H1 (cell line): ENCODE measurements around the gene PCDHGB7. TPM values are rescaled to one million over a fixed set of nuclear protein-coding genes. Genes with fewer than 3 reads are reported as not detected.

Experiments
- CTCF ChIA-PET: fragments of 300-600 bp; sonication (Branson Sonifier 250); formaldehyde crosslinking; loops from one replicate; lab custom pipeline; 2021; ENCODE audit not compliant: partially characterized antibody; lab: Charles Lee
- POLR2A ChIA-PET: fragments of 300-600 bp; sonication (Branson Sonifier 250); formaldehyde crosslinking; loops from one replicate; lab custom pipeline; 2021; ENCODE audit warnings: inconsistent platforms; ENCODE audit not compliant: partially characterized antibody; lab: Charles Lee
- DNase-seq, 2 experiments: peaks; one replicate each; pipeline versions ENCODE4 v3.0.0 to v3.0.0-alpha.2; 2010 to 2022; ENCODE audit warnings: low spot score in 2 of 2, low read depth in 1 of 2, mixed read lengths in 1 of 2
- FAIRE-seq: peaks from 2 replicates; lab custom pipeline; 2011; peaks lifted over from hg19 to GRCh38; lab: Jason Lieb, UNC
- H2AFZ ChIP-seq: 2 replicates; pipeline ENCODE4 v1.8.1; 2012; ENCODE audit warnings: low read length, inconsistent platforms
- H2AK5ac ChIP-seq: 2 replicates; pipeline ENCODE4 v1.6.1; 2013; ENCODE audit warnings: low read depth, low read length
- H2BK120ac ChIP-seq: replicated peaks from 2 replicates; pipeline ENCODE3; 2013; ENCODE audit warnings: low read depth, low read length, inconsistent platforms
- H2BK12ac ChIP-seq: 2 replicates; pipeline ENCODE4 v1.6.1; 2013; ENCODE audit warnings: low read depth, low read length
- H2BK15ac ChIP-seq: 2 replicates; pipeline ENCODE4 v1.6.1; 2013; ENCODE audit warnings: low read length
- H2BK20ac ChIP-seq: 2 replicates; pipeline ENCODE4 v1.6.1; 2013; ENCODE audit warnings: low read length
- H2BK5ac ChIP-seq: 2 replicates; pipeline ENCODE4 v1.6.1; 2013; ENCODE audit warnings: low read depth, low read length
- H3K14ac ChIP-seq: 2 replicates; pipeline ENCODE4 v1.6.1; 2013; ENCODE audit warnings: inconsistent platforms; ENCODE audit not compliant: insufficient read length
- H3K18ac ChIP-seq: 2 replicates; pipeline ENCODE4 v1.6.1; 2013; ENCODE audit warnings: low read length; ENCODE audit errors: extremely low read depth
- H3K23ac ChIP-seq: 2 replicates; pipeline ENCODE4 v1.6.1; 2013; ENCODE audit warnings: inconsistent platforms; ENCODE audit not compliant: insufficient read length
- H3K23me2 ChIP-seq: 2 replicates; pipeline ENCODE4 v1.6.1; 2013; ENCODE audit warnings: low read depth, low read length
- H3K27ac ChIP-seq: 2 replicates; pipeline ENCODE4 v1.6.1; 2011; ENCODE audit warnings: low read depth, low read length, inconsistent platforms
- H3K27me3 ChIP-seq, 4 experiments: replicated peaks in 1 of 4; 1 replicate in 1 of 4; 2 replicates in 3 of 4; pipeline versions ENCODE4 v1.6.1 to v1.8.1; 2011 to 2013; ENCODE audit warnings: low read length in 3 of 4, mild to moderate bottlenecking in 3 of 4, inconsistent platforms in 2 of 4, mixed read lengths in 2 of 4, moderate library complexity in 1 of 4; ENCODE audit not compliant: control insufficient read depth in 3 of 4, insufficient read depth in 3 of 4; ENCODE audit errors: extremely low read depth in 1 of 4
- H3K36me3 ChIP-seq, 4 experiments: 2 replicates each; pipeline versions ENCODE4 v1.6.1 to v1.8.1; 2011 to 2013; ENCODE audit warnings: mild to moderate bottlenecking in 4 of 4, low read length in 3 of 4, moderate library complexity in 2 of 4, control low read depth in 1 of 4, inconsistent platforms in 1 of 4; ENCODE audit not compliant: insufficient read depth in 4 of 4, control insufficient read depth in 2 of 4
- H3K4ac ChIP-seq: replicated peaks from 2 replicates; pipeline ENCODE3; 2013; ENCODE audit warnings: low read length, low read depth, mixed read lengths, inconsistent platforms; ENCODE audit not compliant: insufficient read length
- H3K4me1 ChIP-seq, 4 experiments: replicated peaks in 1 of 4; 1 replicate in 1 of 4; 2 replicates in 3 of 4; pipeline versions ENCODE4 v1.6.1 to v1.8.1; 2011 to 2013; ENCODE audit warnings: low read length in 3 of 4, inconsistent platforms in 2 of 4, mixed read lengths in 1 of 4; ENCODE audit not compliant: insufficient read depth in 4 of 4, control insufficient read depth in 3 of 4
- H3K4me2 ChIP-seq, 2 experiments: 2 replicates each; pipeline versions ENCODE4 v1.6.1 to v1.8.1; 2011 to 2013; ENCODE audit warnings: low read depth in 2 of 2, low read length in 2 of 2, control low read depth in 1 of 2, inconsistent platforms in 1 of 2, mild to moderate bottlenecking in 1 of 2; ENCODE audit not compliant: insufficient read depth in 1 of 2
- H3K4me3 ChIP-seq, 4 experiments: fragments of 200-600, 300-600 bp in 1 of 4; sonication (generic), shearing (Covaris generic), sonication (Bioruptor Twin) in 1 of 4; 2 replicates each; pipeline versions ENCODE4 v1.5.1 to v1.8.1; 2011 to 2016; ENCODE audit warnings: low read length in 4 of 4, low read depth in 3 of 4, control low read depth in 2 of 4, inconsistent platforms in 2 of 4, mild to moderate bottlenecking in 2 of 4, mixed read lengths in 1 of 4, moderate library complexity in 1 of 4; ENCODE audit not compliant: insufficient read depth in 2 of 4; ENCODE audit errors: extremely low read depth in 1 of 4
- H3K56ac ChIP-seq: replicated peaks from 2 replicates; pipeline ENCODE3; 2013; ENCODE audit warnings: low read depth, mild to moderate bottlenecking, mixed read lengths, low read length, inconsistent platforms; ENCODE audit not compliant: insufficient read length
- H3K79me1 ChIP-seq: 2 replicates; pipeline ENCODE4 v1.6.1; 2013; ENCODE audit warnings: low read depth, low read length, control low read depth
- H3K79me2 ChIP-seq, 2 experiments: 2 replicates each; pipeline versions ENCODE4 v1.6.1 to v1.8.1; 2012 to 2013; ENCODE audit warnings: low read length in 2 of 2, mild to moderate bottlenecking in 2 of 2, inconsistent platforms in 1 of 2; ENCODE audit not compliant: insufficient read depth in 2 of 2, control insufficient read depth in 1 of 2
- H3K9ac ChIP-seq, 4 experiments: replicated peaks in 1 of 4; 1 replicate in 1 of 4; 2 replicates in 3 of 4; pipeline versions ENCODE4 v1.6.1 to v1.8.1; 2011 to 2013; ENCODE audit warnings: low read depth in 3 of 4, low read length in 3 of 4, control low read depth in 2 of 4, mild to moderate bottlenecking in 2 of 4, moderate library complexity in 2 of 4, inconsistent platforms in 1 of 4; ENCODE audit errors: extremely low read depth in 1 of 4
- H3K9me3 ChIP-seq, 2 experiments: 2 replicates each; pipeline versions ENCODE4 v1.6.1 to v1.8.1; 2012 to 2013; ENCODE audit warnings: mild to moderate bottlenecking in 2 of 2, moderate library complexity in 2 of 2, control low read depth in 1 of 2, inconsistent platforms in 1 of 2, low read depth in 1 of 2, low read length in 1 of 2, mixed read lengths in 1 of 2; ENCODE audit not compliant: insufficient read depth in 2 of 2
- H4K20me1 ChIP-seq, 2 experiments: replicated peaks in 1 of 2; 2 replicates each; pipeline versions ENCODE3 to v1.8.1; 2011 to 2013; ENCODE audit warnings: inconsistent platforms in 2 of 2, low read length in 2 of 2, mild to moderate bottlenecking in 1 of 2; ENCODE audit not compliant: insufficient read depth in 2 of 2, control insufficient read depth in 1 of 2
- H4K5ac ChIP-seq: 2 replicates; pipeline ENCODE4 v1.6.1; 2013; ENCODE audit warnings: low read length, low read depth, mixed read lengths, inconsistent platforms; ENCODE audit not compliant: insufficient read length
- H4K8ac ChIP-seq: 2 replicates; pipeline ENCODE4 v1.8.0; 2013; ENCODE audit warnings: mild to moderate bottlenecking, moderate library complexity, low read length, inconsistent platforms; ENCODE audit not compliant: insufficient read depth; ENCODE audit errors: extremely low read depth
- H4K91ac ChIP-seq: replicated peaks from 2 replicates; pipeline ENCODE3; 2013; ENCODE audit warnings: low read length, mixed read lengths, inconsistent platforms; ENCODE audit not compliant: insufficient read length
- ASH2L ChIP-seq: fragments of 200-600, 300-600 bp; sonication (generic); IDR thresholded peaks from one replicate; pipeline ENCODE4 v1.7.1; 2017; ENCODE audit warnings: low read length
- BCL11A ChIP-seq, 2 experiments: IDR thresholded peaks; one replicate each; pipeline ENCODE4 v1.6.1; 2011; ENCODE audit warnings: low read depth in 2 of 2, low read length in 2 of 2, mild to moderate bottlenecking in 2 of 2
- CBX5 ChIP-seq: fragments of 300-800, 300-1000 bp; sonication (generic); IDR thresholded peaks from 2 replicates; pipeline ENCODE4 v1.7.1; 2016; ENCODE audit warnings: antibody characterized with exemption, low read length, low read depth
- CREB1 ChIP-seq: IDR thresholded peaks from 2 replicates; pipeline ENCODE4 v1.6.1; 2012; ENCODE audit warnings: inconsistent platforms
- HDAC2 ChIP-seq, 2 experiments: fragments of 300-600 bp in 1 of 2; sonication (generic) in 1 of 2; IDR thresholded peaks; 2 replicates each; pipeline ENCODE4 v1.6.1; 2011 to 2012; ENCODE audit warnings: low read depth in 2 of 2, low read length in 2 of 2, mild to moderate bottlenecking in 2 of 2, moderate library complexity in 2 of 2, borderline replicate concordance in 1 of 2, inconsistent platforms in 1 of 2
- HDAC6 ChIP-seq: IDR thresholded peaks from one replicate; pipeline ENCODE4 v1.7.1; 2012; ENCODE audit warnings: low read depth, mild to moderate bottlenecking, inconsistent platforms, low read length, moderate library complexity
- KDM4A ChIP-seq: IDR thresholded peaks from one replicate; pipeline ENCODE4 v1.7.1; 2012; ENCODE audit warnings: low read depth, mild to moderate bottlenecking, moderate library complexity, low read length, inconsistent platforms; ENCODE audit not compliant: severe bottlenecking
- KDM5A ChIP-seq: fragments of 200-600 bp; IDR thresholded peaks from 2 replicates; pipeline ENCODE4 v1.7.1; 2012; ENCODE audit warnings: mild to moderate bottlenecking, low read length, inconsistent platforms, mixed read lengths
- RNF2 ChIP-seq: fragments of 200-900, 300-1000 bp; sonication (generic); IDR thresholded peaks from 2 replicates; pipeline ENCODE4 v1.7.1; 2016; ENCODE audit warnings: borderline replicate concordance, low read depth, mild to moderate bottlenecking, antibody characterized with exemption, low read length; ENCODE audit not compliant: poor library complexity, severe bottlenecking; ENCODE audit errors: missing control alignments
- SRF ChIP-seq: IDR thresholded peaks from 2 replicates; pipeline ENCODE4 v1.6.1; 2011; ENCODE audit warnings: mild to moderate bottlenecking, low read depth, low read length, moderate library complexity
- ZNF274 ChIP-seq: IDR thresholded peaks from 2 replicates; pipeline ENCODE4 v1.7.0; 2012; ENCODE audit warnings: low read length, borderline replicate concordance; ENCODE audit errors: extremely low read depth
- WGBS, 2 experiments: shearing (Covaris generic) in 1 of 2; methylation state at CpG; one replicate each; pipeline versions ENCODE4 v1.1.6 to v1.1.7; 2013 to 2015; ENCODE audit warnings: low lambda C conversion rate in 2 of 2, mixed read lengths in 2 of 2, inconsistent platforms in 1 of 2, low coverage in 1 of 2, missing lambda C conversion rate in 1 of 2; ENCODE audit not compliant: insufficient replicate concordance in 2 of 2, insufficient coverage in 1 of 2, insufficient read length in 1 of 2; ENCODE audit errors: extremely low coverage in 1 of 2, missing lambda C conversion rate in 1 of 2; 5-methylcytosine and 5-hydroxymethylcytosine counted together
- polyA plus RNA-seq, 7 experiments: library from polyadenylated mRNA; depleted of rRNA in 3 of 7; stranded (reverse) in 5 of 7; unstranded in 2 of 7; fragments of >200 nt in 5 of 7; fragments of 200-250 nt in 2 of 7; gene quantifications; 1 replicate in 5 of 7; 2 replicates in 1 of 7; 4 replicates in 1 of 7; pipeline versions ENCODE4 v1.2.1 to v1.2.3, GENCODE V29; 2011 to 2013; ENCODE audit warnings: missing spikeins in 2 of 7, mixed read lengths in 2 of 7
- total RNA-seq: library from RNA; stranded (reverse); fragmentation: NEBNext Ultra II Directional; extraction: Animal tissue kit (Norgen Biotek cat#: 25700); gene quantifications from 2 replicates; pipeline ENCODE4 v1.2.1, GENCODE V29; 2021

The PCDHGB7 gene
- total and polyA plus RNA-seq, 2 of the 8 experiments (the other 6 are each of a cell fraction or from before 2014, with no cell fraction given): 4.1 to 9.5 TPM

GRCh38 chr5:141403387-141403786 is 14.1 kb upstream of the PCDHGB7 start:
- Histone ChIP-seq H3K4me3 (no peak overlapping the region), H2AK5ac (no peak overlapping the region), H3K36me3 (peaks cover 0 to 12% (median 0%) of the 10 kb centered on the region in 4 experiments; a peak in 1 of 8 replicates), H3K27ac (no peak overlapping the region), H3K4me2 (no peak overlapping the region), H2AFZ (no peak overlapping the region), H3K18ac (no peak overlapping the region), H2BK120ac (no peak overlapping the region), H3K79me2 (no peaks in the 10 kb centered on the region), H3K14ac (no peak overlapping the region), H3K9ac (no peak overlapping the region), H2BK5ac (no peak overlapping the region), H2BK15ac (no peak overlapping the region), H2BK12ac (no peak overlapping the region), H3K23me2 (peaks cover 2% of the 10 kb centered on the region; the same call in 1 of the 2 replicates), H3K27me3 (no peaks in the 10 kb centered on the region), H2BK20ac (no peak overlapping the region), H3K4me1 (no peaks in the 10 kb centered on the region), H3K4ac (no peak overlapping the region), H3K56ac (no peak overlapping the region), H4K8ac (no peak overlapping the region), H3K79me1 (no peaks in the 10 kb centered on the region), H3K23ac (no peak overlapping the region), H4K20me1 (no peaks in the 10 kb centered on the region), H3K9me3 (peaks cover 26 to 40% of the 10 kb centered on the region in 2 experiments), H4K5ac (no peak overlapping the region), H4K91ac (no peak overlapping the region)
- FAIRE-seq: no peak
- ChIA-PET CTCF (interaction anchor here (0.6 to 23.3 kb wide), 17 partner anchors 10 to 248 kb away, joined by 3 to 1236 read pairs (median 4); partner anchors contain the start of genes PCDHGA10, PCDHGA11, PCDHGA8 and PCDHGB1), POLR2A (no interaction called here)
- 88% methylated on average over 22 of the region's 22 CpGs; no CpG with 5 or more reads in 1 of the 2 experiments for WGBS, 2 experiments
- no peak for DNase-seq
- TF ChIP-seq HDAC2 (IDR thresholded peaks at IDR 0.05; ENCODE audit: borderline replicate concordance in 1 of 2, low read depth in 2 of 2, low read length in 2 of 2): no peak
- TF ChIP-seq BCL11A (IDR thresholded peaks at IDR 0.05; ENCODE audit: low read depth in 2 of 2, low read length in 2 of 2): no peak
- no peak for TF ChIP-seq ZNF274
- no peak for TF ChIP-seq RNF2
- no peak for TF ChIP-seq CBX5
- TF ChIP-seq KDM4A: no peak
- no peak for TF ChIP-seq KDM5A
- TF ChIP-seq CREB1: no peak
- TF ChIP-seq ASH2L: no peak
- no peak for TF ChIP-seq HDAC6
- TF ChIP-seq SRF: no peak
